NCI-H1930 (cell line): ENCODE data around the gene VWA5B1.

Experiments used
- DNase-seq, 2 experiments: peaks; one replicate each; lab custom pipeline; 2025; lab: John Stamatoyannopoulos, UW

The VWA5B1 gene

GRCh38 chr1:20322825-20323612, 32.3 kb downstream of the VWA5B1 start:
- DNase-seq: no peak

GRCh38 chr1:20323613-20323920, 32.9 kb downstream of the VWA5B1 start:
- no peak for DNase-seq

- no peak for DNase-seq
These were observed 34.2 kb downstream of the VWA5B1 start for GRCh38 chr1:20324704-20325406.

- no peak for DNase-seq
These were observed 34.8 kb downstream of the VWA5B1 start for GRCh38 chr1:20325407-20325843.

- DNase-seq: no peak
These were observed 35.3 kb downstream of the VWA5B1 start for GRCh38 chr1:20325844-20326420.

GRCh38 chr1:20327467-20327866, 36.8 kb downstream of the VWA5B1 start:
- DNase-seq: no peak

GRCh38 chr1:20328201-20328600, 37.5 kb downstream of the VWA5B1 start:
- DNase-seq: no peak

- no peak for DNase-seq
These were observed 39.3 kb downstream of the VWA5B1 start for GRCh38 chr1:20329793-20330542.

- no peak for DNase-seq
These were observed 43.4 kb downstream of the VWA5B1 start for GRCh38 chr1:20334103-20334502.

GRCh38 chr1:20336105-20336605, 45.5 kb downstream of the VWA5B1 start:
- DNase-seq: no peak

- no peak for DNase-seq
These were observed 46.9 kb downstream of the VWA5B1 start for GRCh38 chr1:20337581-20337980.

- peak in 1 of 2 experiments; percentile 14 for DNase-seq
These were observed 49.3 kb downstream of the VWA5B1 start for GRCh38 chr1:20339811-20340457.

- no peak for DNase-seq
These were observed 51.8 kb downstream of the VWA5B1 start for GRCh38 chr1:20342294-20343148.

GRCh38 chr1:20343149-20343937, 52.7 kb downstream of the VWA5B1 start:
- peak; percentile 54 to 64 for DNase-seq

- no peak for DNase-seq
These were observed 53.2 kb downstream of the VWA5B1 start for GRCh38 chr1:20343938-20344302.

GRCh38 chr1:20344738-20345137, 54.1 kb downstream of the VWA5B1 start:
- no peak for DNase-seq

GRCh38 chr1:20345419-20345818, 54.7 kb downstream of the VWA5B1 start:
- DNase-seq: no peak

- no peak for DNase-seq
These were observed 55.8 kb downstream of the VWA5B1 start for GRCh38 chr1:20346433-20346832.

GRCh38 chr1:20347699-20348098, 57.0 kb downstream of the VWA5B1 start:
- no peak for DNase-seq

- DNase-seq: no peak
These were observed 57.7 kb downstream of the VWA5B1 start for GRCh38 chr1:20348326-20348915.
